CD8-positive, alpha-beta memory T cell (primary cell): Measurements from ENCODE around the gene GOLGA8A. TPM values are rescaled to one million over a fixed set of nuclear protein-coding genes. Genes with fewer than 3 reads are reported as not detected.

ENCODE experiments used
- CTCF ChIA-PET: fragments of 350-600 bp; sonication (Branson Sonifier 250); formaldehyde crosslinking; loops from one replicate; lab custom pipeline; 2021; ENCODE audit warnings: antibody characterized with exemption; lab: Charles Lee
- POLR2A ChIA-PET: fragments of 350-600 bp; sonication (Branson Sonifier 250); formaldehyde crosslinking; loops from one replicate; lab custom pipeline; 2021; ENCODE audit warnings: antibody characterized with exemption; lab: Charles Lee
- DNase-seq, 5 donors: peaks; one replicate each; pipeline versions ENCODE4 v3.0.0 to v3.0.0-alpha.2; 2020 to 2022; ENCODE audit warnings: mixed read lengths in 1 of 5
- H3K27ac ChIP-seq: one replicate; pipeline ENCODE4 v1.7.0; 2013; ENCODE audit warnings: low read depth, mild to moderate bottlenecking, low read length, moderate library complexity
- H3K27me3 ChIP-seq: 2 replicates; pipeline ENCODE4 v1.7.0; 2013; ENCODE audit warnings: low read length, mild to moderate bottlenecking; ENCODE audit not compliant: insufficient read depth, poor library complexity, severe bottlenecking
- H3K36me3 ChIP-seq: 2 replicates; pipeline ENCODE4 v1.7.0; 2013; ENCODE audit warnings: mild to moderate bottlenecking, low read length, moderate library complexity; ENCODE audit not compliant: insufficient read depth
- H3K4me1 ChIP-seq: 2 replicates; pipeline ENCODE4 v1.7.0; 2013; ENCODE audit warnings: mild to moderate bottlenecking, low read length, moderate library complexity; ENCODE audit not compliant: insufficient read depth
- H3K4me3 ChIP-seq: 2 replicates; pipeline ENCODE4 v1.7.0; 2013; ENCODE audit warnings: mild to moderate bottlenecking, low read length
- H3K9me3 ChIP-seq: 2 replicates; pipeline ENCODE4 v1.7.0; 2013; ENCODE audit warnings: mild to moderate bottlenecking, low read length
- H3K27ac Mint-ChIP-seq, 8 donors: one replicate each; pipeline ENCODE4 v1.8.0; 2020 to 2021; ENCODE audit warnings: mixed read lengths in 8 of 8, mild to moderate bottlenecking in 6 of 8, inconsistent platforms in 3 of 8, moderate library complexity in 3 of 8
- H3K27me3 Mint-ChIP-seq, 2 donors: one replicate each; pipeline ENCODE4 v1.8.0; 2020 to 2021; ENCODE audit warnings: mixed read lengths in 2 of 2, mild to moderate bottlenecking in 1 of 2, moderate library complexity in 1 of 2
- H3K36me3 Mint-ChIP-seq, 3 donors: one replicate each; pipeline ENCODE4 v1.8.0; 2020 to 2021; ENCODE audit warnings: mixed read lengths in 3 of 3, inconsistent platforms in 1 of 3, mild to moderate bottlenecking in 1 of 3
- H3K4me1 Mint-ChIP-seq, 3 donors: one replicate each; pipeline ENCODE4 v1.8.0; 2020 to 2021; ENCODE audit warnings: mixed read lengths in 3 of 3, inconsistent platforms in 1 of 3, mild to moderate bottlenecking in 1 of 3
- H3K4me3 Mint-ChIP-seq, 7 donors: one replicate each; pipeline ENCODE4 v1.8.0; 2020 to 2021; ENCODE audit warnings: mixed read lengths in 7 of 7, mild to moderate bottlenecking in 6 of 7, moderate library complexity in 4 of 7, inconsistent platforms in 2 of 7
- H3K9me3 Mint-ChIP-seq, 5 donors: one replicate each; pipeline ENCODE4 v1.8.0; 2020 to 2022; ENCODE audit warnings: mixed read lengths in 5 of 5, mild to moderate bottlenecking in 3 of 5, moderate library complexity in 2 of 5, inconsistent platforms in 1 of 5
- polyA plus RNA-seq: library from polyadenylated mRNA; unstranded; fragments of 300-500 nt; fragmentation: Illumina TruSeq; gene quantifications from one replicate; pipeline ENCODE4 v1.2.3, GENCODE V29; 2021
- total RNA-seq, 2 experiments: library from RNA; stranded (reverse); gene quantifications; one replicate each; pipeline ENCODE4 v1.2.3, GENCODE V29; 2021

The GOLGA8A gene, protein sequence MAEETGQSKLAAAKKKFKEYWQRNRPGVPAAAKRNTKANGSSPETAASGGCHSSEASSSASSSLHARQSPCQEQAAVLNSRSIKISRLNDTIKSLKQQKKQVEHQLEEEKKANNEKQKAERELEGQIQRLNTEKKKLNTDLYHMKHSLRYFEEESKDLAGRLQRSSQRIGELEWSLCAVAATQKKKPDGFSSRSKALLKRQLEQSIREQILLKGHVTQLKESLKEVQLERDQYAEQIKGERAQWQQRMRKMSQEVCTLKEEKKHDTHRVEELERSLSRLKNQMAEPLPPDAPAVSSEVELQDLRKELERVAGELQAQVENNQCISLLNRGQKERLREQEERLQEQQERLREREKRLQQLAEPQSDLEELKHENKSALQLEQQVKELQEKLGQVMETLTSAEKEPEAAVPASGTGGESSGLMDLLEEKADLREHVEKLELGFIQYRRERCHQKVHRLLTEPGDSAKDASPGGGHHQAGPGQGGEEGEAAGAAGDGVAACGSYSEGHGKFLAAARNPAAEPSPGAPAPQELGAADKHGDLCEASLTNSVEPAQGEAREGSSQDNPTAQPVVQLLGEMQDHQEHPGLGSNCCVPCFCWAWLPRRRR
- total RNA-seq, result 100 to 1,000 TPM in 1 of 2 experiments, 10 to 100 TPM in 1; 94.0 to 104 TPM
- polyA plus RNA-seq, result 2.6 TPM

DNA sequence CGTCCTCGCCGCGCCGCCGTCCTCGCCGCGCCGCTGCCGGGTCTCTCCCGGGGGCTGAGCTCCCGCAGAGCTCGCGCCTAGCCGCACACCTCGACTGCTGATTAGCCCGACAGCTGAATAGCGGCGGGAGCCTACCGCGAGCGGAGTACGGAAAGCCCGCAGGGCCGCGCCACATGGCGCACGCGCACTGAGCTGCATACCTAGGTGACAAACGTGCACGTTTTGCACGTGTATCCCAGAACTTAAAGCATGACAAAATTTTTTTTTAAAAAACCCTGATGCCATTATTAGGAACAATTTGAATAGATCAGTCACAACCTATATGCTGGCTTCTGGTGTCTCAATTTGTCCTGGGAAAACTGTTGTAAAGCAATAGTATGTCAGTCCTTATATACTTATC lies at the start of gene GOLGA8A:
Gene GOLGA8A, minus strand, starts transcription at position 122 of the 400 bp plus-strand sequence. CDS start 48,117 bp downstream, outside the sequence.
- ChIA-PET POLR2A (interaction anchor here (1.0 to 1.4 kb wide), 3 partner anchors 70 to 146 kb away, joined by 4 to 9 read pairs (median 5); partner anchors contain the start of genes GOLGA8B, LPCAT4 and NOP10), CTCF (interaction anchor here (1.1 to 1.5 kb wide), 2 partner anchors 71 to 146 kb away, joined by 3 to 5 read pairs; partner anchors contain the start of genes GOLGA8B and LPCAT4)
- no peaks in the 10 kb centered on the region for H3K9me3 Mint-ChIP-seq
- peak within 1 kb of the TSS in 7 of 8 donors; percentile 64 to 95 (median 93) for H3K27ac Mint-ChIP-seq
- H3K4me3 Mint-ChIP-seq, result peak within 1 kb of the TSS in 6 of 7 donors; percentile 90 to 97 (median 94)
- DNase-seq, result peak; percentile 40 to 90 (median 80)
- peaks cover 17 to 29% (median 18%) of the 10 kb centered on the region in 3 donors for H3K4me1 Mint-ChIP-seq
- Histone ChIP-seq H3K27me3 (no peaks in the 10 kb centered on the region), H3K9me3 (no peaks in the 10 kb centered on the region), H3K27ac (peak within 1 kb of the TSS; percentile 38), H3K4me1 (peaks cover 12% of the 10 kb centered on the region), H3K4me3 (peak within 1 kb of the TSS; percentile 56), H3K36me3 (no peaks in the 10 kb centered on the region)
- peaks cover 0 to 30% (median 2%) of the 10 kb centered on the region in 3 donors for H3K36me3 Mint-ChIP-seq
- peaks cover 2 to 6% of the 10 kb centered on the region in 2 donors for H3K27me3 Mint-ChIP-seq

DNA sequence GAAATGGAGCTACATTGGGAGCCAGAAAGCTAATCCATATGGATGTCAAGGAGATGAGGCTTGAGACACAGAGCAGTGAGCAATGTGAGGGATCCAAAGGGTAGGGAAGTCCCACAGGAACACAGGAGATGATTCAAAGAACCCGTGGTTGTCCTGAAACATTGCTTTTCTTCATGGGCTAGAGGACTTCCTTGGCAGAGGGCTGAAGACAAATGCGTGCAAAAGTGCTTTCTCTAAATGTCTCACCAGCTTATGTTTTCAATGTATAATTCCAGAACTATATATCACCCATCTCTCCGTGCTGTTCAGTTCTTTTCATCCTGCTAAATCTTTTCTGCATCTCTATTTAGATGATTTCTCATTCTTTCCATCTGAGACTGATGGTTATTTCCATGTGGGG lies 46.0 kb upstream of the GOLGA8A start:
- DNase-seq, result no peak
- Histone ChIP-seq H3K9me3 (no peaks in the 10 kb centered on the region), H3K4me1 (no peaks in the 10 kb centered on the region), H3K36me3 (no peaks in the 10 kb centered on the region), H3K27ac (no peak overlapping the region), H3K27me3 (no peaks in the 10 kb centered on the region), H3K4me3 (no peak overlapping the region)
- ChIA-PET POLR2A (no interaction called here), CTCF (no interaction called here)
- Mint-ChIP-seq H3K4me3 (no peak overlapping the region), H3K27ac (no peak overlapping the region), H3K36me3 (no peaks in the 10 kb centered on the region), H3K9me3 (peaks cover 0 to 17% (median 6%) of the 10 kb centered on the region in 5 donors), H3K4me1 (no peaks in the 10 kb centered on the region), H3K27me3 (peaks cover 39 to 70% of the 10 kb centered on the region in 2 donors)

DNA sequence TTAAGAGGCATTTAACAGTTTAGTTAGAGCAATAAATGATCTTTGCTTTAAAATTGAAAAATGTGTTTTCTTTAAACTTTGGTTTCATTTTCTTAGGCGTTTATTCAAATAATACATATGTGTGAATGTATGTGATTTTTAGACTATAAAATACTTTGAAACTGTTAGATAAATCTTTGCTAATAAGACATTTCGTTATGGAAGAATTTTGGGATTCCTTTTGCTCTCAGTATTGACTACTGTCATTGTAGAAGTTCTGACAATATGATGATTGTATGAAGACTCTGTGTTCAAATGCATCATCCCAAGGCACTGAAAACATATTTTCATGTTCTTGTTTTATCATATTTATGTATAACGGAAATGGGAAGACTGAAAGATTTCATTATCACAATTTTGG lies 43.8 kb upstream of the GOLGA8A start:
- no peak overlapping the region for H3K27ac Mint-ChIP-seq
- Histone ChIP-seq H3K4me3 (no peak overlapping the region), H3K9me3 (no peaks in the 10 kb centered on the region), H3K36me3 (no peaks in the 10 kb centered on the region), H3K27ac (no peak overlapping the region), H3K4me1 (no peaks in the 10 kb centered on the region), H3K27me3 (no peaks in the 10 kb centered on the region)
- H3K4me3 Mint-ChIP-seq, result no peak overlapping the region
- H3K27me3 Mint-ChIP-seq, result peaks cover 29 to 73% of the 10 kb centered on the region in 2 donors
- DNase-seq, result no peak
- CTCF ChIA-PET, result no interaction called here
- H3K36me3 Mint-ChIP-seq, result no peaks in the 10 kb centered on the region
- H3K9me3 Mint-ChIP-seq, result no peaks in the 10 kb centered on the region
- POLR2A ChIA-PET, result no interaction called here
- H3K4me1 Mint-ChIP-seq, result no peaks in the 10 kb centered on the region

DNA sequence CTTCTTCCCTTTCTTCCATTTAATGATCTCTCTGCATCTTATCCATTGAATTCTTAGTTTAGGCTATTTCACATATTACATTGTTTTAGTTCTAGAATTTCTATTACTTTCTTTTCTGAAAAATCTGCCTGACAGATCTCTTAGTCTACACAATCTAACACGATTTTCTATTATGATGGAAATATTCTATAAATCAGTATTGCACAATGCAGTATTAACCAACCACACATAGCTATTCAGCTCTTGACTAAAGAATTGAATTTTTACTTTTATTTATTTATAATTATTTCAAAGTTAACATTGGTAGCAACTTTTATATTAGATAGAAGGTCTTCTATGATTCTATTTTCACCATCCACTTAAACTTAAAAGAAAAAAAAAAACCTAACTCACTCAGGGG lies 36.2 kb upstream of the GOLGA8A start:
- H3K4me1 Mint-ChIP-seq, result no peaks in the 10 kb centered on the region
- H3K27ac Mint-ChIP-seq, result no peak overlapping the region
- ChIA-PET CTCF (no interaction called here), POLR2A (no interaction called here)
- peaks cover 0 to 6% (median 0%) of the 10 kb centered on the region in 3 donors for H3K36me3 Mint-ChIP-seq
- H3K4me1 ChIP-seq, result no peaks in the 10 kb centered on the region
- no peak for DNase-seq
- no peak overlapping the region for H3K4me3 Mint-ChIP-seq
- H3K27ac ChIP-seq, result no peak overlapping the region
- H3K27me3 Mint-ChIP-seq, result peaks cover 8 to 38% of the 10 kb centered on the region in 2 donors
- no peaks in the 10 kb centered on the region for H3K9me3 ChIP-seq
- H3K4me3 ChIP-seq, result no peak overlapping the region
- no peaks in the 10 kb centered on the region for H3K27me3 ChIP-seq
- H3K36me3 ChIP-seq, result no peaks in the 10 kb centered on the region
- no peaks in the 10 kb centered on the region for H3K9me3 Mint-ChIP-seq

DNA sequence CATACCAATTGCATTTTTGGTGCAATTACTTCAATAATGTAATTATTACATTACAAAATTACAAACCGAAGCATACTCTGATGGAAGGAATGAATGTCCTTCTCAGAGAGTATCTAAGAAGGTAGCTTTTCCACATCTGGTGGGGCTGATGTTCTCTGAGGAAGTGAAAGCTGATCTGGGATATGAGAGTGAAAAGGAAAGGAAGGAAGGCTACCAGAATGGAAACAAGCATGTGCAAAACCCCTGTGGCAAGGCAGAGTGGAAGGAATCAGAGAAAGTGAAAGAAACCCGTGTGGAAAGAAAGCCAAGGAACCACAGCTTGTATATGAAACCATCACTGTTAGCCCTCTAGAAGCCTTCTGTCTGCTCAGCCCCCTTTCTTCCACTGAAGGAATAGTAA lies 35.3 kb upstream of the GOLGA8A start:
- H3K4me1 Mint-ChIP-seq, result no peaks in the 10 kb centered on the region
- CTCF ChIA-PET, result no interaction called here
- no peaks in the 10 kb centered on the region for H3K36me3 ChIP-seq

DNA sequence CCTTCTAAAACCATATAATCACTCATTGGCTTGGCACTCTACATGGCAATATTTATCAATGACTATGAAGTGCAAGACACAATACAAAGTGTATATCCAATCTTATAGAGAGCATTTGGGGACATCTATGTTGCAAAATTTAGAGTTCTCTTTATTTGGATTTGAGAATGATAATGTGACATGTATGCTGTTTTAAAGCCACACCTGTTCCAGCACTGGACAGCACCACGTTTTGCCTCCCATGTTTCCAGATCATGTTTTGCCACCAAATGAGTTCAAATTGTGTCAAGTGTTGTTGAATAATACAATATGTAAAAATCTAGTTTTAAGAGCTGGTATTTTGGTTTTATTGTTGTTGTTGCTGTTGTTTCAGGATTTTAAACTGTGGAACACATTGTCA lies 33.3 kb upstream of the GOLGA8A start:
- Histone ChIP-seq H3K27ac (no peak overlapping the region), H3K4me1 (no peaks in the 10 kb centered on the region), H3K9me3 (no peaks in the 10 kb centered on the region), H3K36me3 (no peaks in the 10 kb centered on the region), H3K27me3 (no peaks in the 10 kb centered on the region), H3K4me3 (no peak overlapping the region)
- Mint-ChIP-seq H3K4me1 (no peaks in the 10 kb centered on the region), H3K27ac (no peak overlapping the region), H3K9me3 (no peaks in the 10 kb centered on the region), H3K36me3 (peaks cover 0 to 6% (median 0%) of the 10 kb centered on the region in 3 donors), H3K27me3 (peaks cover 3 to 17% of the 10 kb centered on the region in 2 donors), H3K4me3 (no peak overlapping the region)
- CTCF ChIA-PET, result interaction anchor here (1.7 kb wide), 1 partner anchor 228 kb away, joined by 3 read pairs; no protein-coding TSS in a partner anchor
- DNase-seq, result no peak
- POLR2A ChIA-PET, result no interaction called here

More for the DNA sequence above, 35.3 kb upstream of the GOLGA8A start:
- Mint-ChIP-seq H3K9me3 (no peaks in the 10 kb centered on the region), H3K27me3 (peaks cover 4 to 29% of the 10 kb centered on the region in 2 donors), H3K27ac (no peak overlapping the region), H3K4me3 (no peak overlapping the region), H3K36me3 (peaks cover 0 to 6% (median 0%) of the 10 kb centered on the region in 3 donors)
- Histone ChIP-seq H3K27ac (no peak overlapping the region), H3K27me3 (no peaks in the 10 kb centered on the region), H3K4me3 (no peak overlapping the region), H3K9me3 (no peaks in the 10 kb centered on the region), H3K4me1 (no peaks in the 10 kb centered on the region)
- POLR2A ChIA-PET, result no interaction called here
- DNase-seq, result no peak

DNA sequence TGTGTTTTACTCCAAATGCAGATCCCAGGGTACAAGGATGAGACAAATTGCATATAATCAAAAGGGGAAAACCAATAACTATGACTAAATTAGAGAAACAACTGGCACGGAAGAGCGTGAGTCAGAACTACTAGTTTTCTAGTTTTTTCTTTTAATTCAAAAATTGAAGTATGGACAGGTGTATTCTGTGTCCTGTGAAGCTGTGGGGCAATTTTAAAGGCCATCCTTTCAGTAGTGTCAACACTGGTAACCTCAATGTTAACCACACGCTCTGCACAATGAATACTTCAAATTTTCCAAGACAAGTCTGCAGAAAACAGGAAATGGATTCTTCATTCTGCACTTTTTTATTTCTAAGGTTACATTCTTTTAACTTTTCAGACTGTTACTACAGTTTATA lies 32.5 kb upstream of the GOLGA8A start:
- ChIA-PET CTCF (no interaction called here), POLR2A (no interaction called here)
- no peaks in the 10 kb centered on the region for H3K27me3 ChIP-seq
- H3K4me1 ChIP-seq, result no peaks in the 10 kb centered on the region
- no peaks in the 10 kb centered on the region for H3K9me3 ChIP-seq
- H3K27ac ChIP-seq, result no peak overlapping the region
- Mint-ChIP-seq H3K9me3 (no peaks in the 10 kb centered on the region), H3K4me3 (no peak overlapping the region), H3K27me3 (peaks cover 3 to 9% of the 10 kb centered on the region in 2 donors), H3K4me1 (no peaks in the 10 kb centered on the region), H3K36me3 (no peaks in the 10 kb centered on the region), H3K27ac (no peak overlapping the region)
- no peak overlapping the region for H3K4me3 ChIP-seq
- H3K36me3 ChIP-seq, result no peaks in the 10 kb centered on the region
- no peak for DNase-seq

DNA sequence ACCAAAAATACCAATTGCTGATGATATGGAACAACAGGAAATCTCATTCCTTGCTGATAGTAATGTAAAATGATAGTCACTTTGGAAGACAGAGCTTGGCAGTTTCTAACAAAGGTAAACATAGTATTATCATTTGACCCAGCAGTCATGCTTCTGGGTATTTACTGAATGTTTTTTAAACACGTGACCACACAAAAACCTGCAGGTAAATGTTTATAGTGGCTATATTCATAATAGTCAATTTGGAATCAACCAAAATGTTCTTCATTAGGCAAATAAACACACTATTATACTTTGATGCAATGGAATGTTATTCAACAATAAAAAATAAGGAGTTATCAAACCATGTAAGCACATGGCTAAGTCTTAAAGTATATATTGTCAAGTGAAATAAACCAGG lies 24.1 kb upstream of the GOLGA8A start:
- peaks cover 8 to 48% of the 10 kb centered on the region in 2 donors for H3K27me3 Mint-ChIP-seq
- ChIA-PET POLR2A (no interaction called here), CTCF (no interaction called here)
- peaks cover 0 to 3% (median 0%) of the 10 kb centered on the region in 3 donors for H3K36me3 Mint-ChIP-seq
- Histone ChIP-seq H3K27ac (no peak overlapping the region), H3K4me3 (no peak overlapping the region), H3K4me1 (no peaks in the 10 kb centered on the region), H3K27me3 (no peaks in the 10 kb centered on the region), H3K9me3 (no peaks in the 10 kb centered on the region), H3K36me3 (no peaks in the 10 kb centered on the region)
- H3K4me3 Mint-ChIP-seq, result no peak overlapping the region
- no peak overlapping the region for H3K27ac Mint-ChIP-seq
- H3K4me1 Mint-ChIP-seq, result no peaks in the 10 kb centered on the region
- DNase-seq, result no peak
- no peaks in the 10 kb centered on the region for H3K9me3 Mint-ChIP-seq
